GM21367 (cell line): ENCODE data around the gene ACOT4.
"Not testable (repeated sequence)": the region's sequence is repeated elsewhere in the genome, so short reads cannot be mapped to it uniquely, and the experiment has no call there.

Source experiments
- ATAC-seq: cut with Tn5 transposase; IDR thresholded peaks from one replicate; pipeline ENCODE4 v1.9.1; 2021; ENCODE audit not compliant: unreplicated experiment

ACOT4 gene

DNA sequence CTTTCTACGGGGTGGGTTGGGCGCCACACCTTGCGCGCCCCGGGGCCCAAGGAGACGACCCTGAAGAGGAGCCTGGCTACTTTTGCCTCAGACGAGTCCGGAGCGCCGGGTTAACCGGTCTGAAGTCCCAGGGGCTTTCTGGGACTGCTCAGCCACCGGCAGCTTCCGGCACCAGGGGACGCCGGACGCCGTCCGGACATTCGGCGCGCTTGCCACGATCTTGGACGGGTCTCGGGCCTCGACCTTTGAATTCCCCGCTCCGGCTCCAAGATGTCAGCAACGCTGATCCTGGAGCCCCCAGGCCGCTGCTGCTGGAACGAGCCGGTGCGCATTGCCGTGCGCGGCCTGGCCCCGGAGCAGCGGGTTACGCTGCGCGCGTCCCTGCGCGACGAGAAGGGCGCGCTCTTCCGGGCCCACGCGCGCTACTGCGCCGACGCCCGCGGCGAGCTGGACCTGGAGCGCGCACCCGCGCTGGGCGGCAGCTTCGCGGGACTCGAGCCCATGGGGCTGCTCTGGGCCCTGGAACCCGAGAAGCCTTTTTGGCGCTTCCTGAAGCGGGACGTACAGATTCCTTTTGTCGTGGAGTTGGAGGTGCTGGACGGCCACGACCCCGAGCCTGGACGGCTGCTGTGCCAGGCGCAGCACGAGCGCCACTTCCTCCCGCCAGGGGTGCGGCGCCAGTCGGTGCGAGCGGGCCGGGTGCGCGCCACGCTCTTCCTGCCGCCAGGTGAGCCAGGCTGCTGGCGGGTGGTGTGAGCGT lies at the start of gene ACOT4:
ACOT4 (plus strand) TSS at position 184 of the 760 bp plus-strand sequence; CDS start at position 271, 87 bp downstream.
- no peak for ATAC-seq

DNA sequence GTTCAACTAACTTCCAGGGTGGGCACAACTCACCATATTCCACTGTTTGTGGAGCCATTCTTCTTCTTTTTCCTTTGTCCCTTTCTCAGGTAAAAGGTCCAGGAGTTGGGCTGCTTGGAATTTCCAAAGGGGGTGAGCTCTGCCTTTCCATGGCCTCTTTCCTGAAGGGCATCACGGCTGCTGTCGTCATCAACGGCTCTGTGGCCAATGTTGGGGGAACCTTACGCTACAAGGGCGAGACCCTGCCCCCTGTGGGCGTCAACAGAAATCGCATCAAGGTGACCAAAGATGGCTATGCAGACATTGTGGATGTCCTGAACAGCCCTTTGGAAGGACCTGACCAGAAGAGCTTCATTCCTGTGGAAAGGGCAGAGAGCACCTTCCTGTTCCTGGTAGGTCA lies 48.7 kb upstream of the ACOT4 start:
- ATAC-seq, result not testable (repeated sequence)

- not testable (repeated sequence) for ATAC-seq
These were observed 46.3 kb upstream of the ACOT4 start for GRCh38 chr14:73545353-73545752.

- ATAC-seq, result not testable (repeated sequence)
These were observed 42.6 kb upstream of the ACOT4 start for GRCh38 chr14:73549097-73549496.

DNA sequence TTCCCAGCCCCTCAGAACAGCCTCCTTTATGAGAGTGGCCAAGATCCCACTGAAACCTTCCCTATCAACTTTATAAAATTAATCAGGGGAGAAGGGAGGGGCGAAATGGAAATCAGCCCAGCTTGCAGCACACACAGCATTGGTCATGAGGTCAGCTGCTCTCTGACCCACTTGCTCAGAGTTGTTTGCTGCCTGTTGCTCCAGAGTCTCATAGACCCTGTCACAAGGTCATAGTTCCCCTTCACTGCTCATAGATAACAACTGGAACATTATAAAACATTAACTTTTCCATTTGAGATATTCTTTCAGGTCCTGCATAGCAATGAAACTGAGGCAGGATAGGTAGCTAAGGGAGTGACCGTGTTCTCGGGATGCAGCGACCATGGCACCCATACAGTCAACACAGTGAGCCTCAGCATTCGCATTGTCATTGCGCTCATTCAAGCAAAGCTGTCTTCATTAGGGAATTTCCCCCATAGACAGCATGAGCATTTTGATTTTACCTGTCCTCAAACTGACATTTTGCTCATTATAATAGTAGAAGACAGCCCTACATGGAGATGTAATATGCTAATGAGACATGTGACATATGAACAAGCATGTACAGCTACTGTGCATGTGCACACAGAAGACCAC lies 41.7 kb upstream of the ACOT4 start:
- not testable (repeated sequence) for ATAC-seq

DNA sequence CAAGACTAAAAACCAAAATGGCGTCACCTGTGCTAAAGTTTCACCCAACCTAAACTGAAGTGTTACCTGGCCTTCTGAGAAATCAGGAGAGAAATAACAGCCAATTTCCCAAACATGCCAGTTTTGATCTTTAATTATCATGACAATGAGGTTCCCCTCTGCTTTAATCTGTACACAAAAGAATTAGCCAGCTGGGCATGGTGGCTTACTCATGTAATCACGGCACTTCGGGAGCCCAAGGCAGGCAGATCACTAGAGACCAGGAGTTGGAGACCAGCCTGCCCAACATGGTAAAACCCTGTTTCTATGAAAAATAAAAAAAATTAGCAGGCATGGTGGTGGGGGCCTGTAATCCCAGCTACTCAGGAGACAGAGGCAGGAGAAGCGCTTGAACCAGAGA lies 37.8 kb upstream of the ACOT4 start:
- no peak for ATAC-seq

GRCh38 chr14:73557201-73557600 lies 34.5 kb upstream of the ACOT4 start:
- ATAC-seq, result not testable (repeated sequence)

DNA sequence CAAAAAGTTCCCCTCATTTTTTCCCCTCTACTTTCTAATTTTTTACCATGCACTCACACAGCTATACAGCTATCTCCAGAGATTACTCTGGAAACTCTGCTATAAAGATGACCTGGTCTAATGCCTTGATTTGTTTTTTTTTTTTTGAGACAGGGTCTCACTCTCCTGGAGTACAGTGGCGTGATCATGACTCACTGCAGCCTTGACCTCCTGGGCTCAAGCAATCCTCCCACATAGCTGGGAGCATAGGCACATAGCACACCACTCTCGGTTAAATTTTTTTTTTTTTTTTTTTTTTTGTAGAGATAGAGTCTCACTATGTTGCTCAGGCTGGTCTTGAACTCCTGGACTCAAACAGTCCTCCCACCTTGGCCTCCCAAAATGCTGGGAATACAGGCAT lies 33.4 kb upstream of the ACOT4 start:
- not testable (repeated sequence) for ATAC-seq

GRCh38 chr14:73562256-73562655 lies 29.4 kb upstream of the ACOT4 start:
- ATAC-seq, result not testable (repeated sequence)

DNA sequence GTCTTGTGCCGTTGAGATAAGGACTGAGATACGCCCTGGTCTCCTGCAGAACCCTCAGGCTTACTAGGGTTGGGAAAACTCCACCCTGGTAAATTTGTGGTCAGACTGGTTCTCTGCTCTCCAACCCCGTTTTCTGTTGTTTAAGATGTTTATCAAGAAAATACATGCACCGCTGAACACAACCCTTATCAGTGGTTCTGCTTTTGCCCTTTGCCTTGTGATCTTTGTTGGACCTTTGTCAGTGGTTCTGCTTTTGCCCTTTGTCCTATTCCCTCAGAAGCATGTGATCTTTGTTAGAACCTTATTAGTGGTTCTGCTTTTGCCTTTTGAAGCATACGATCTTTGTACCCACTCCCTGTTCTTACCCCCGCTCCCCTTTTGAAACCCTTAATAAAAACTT lies 29.0 kb upstream of the ACOT4 start:
- not testable (repeated sequence) for ATAC-seq

GRCh38 chr14:73566431-73566830 lies 25.2 kb upstream of the ACOT4 start:
- not testable (repeated sequence) for ATAC-seq

- ATAC-seq, result not testable (repeated sequence)
These were observed 24.7 kb upstream of the ACOT4 start for GRCh38 chr14:73566935-73567334.

DNA sequence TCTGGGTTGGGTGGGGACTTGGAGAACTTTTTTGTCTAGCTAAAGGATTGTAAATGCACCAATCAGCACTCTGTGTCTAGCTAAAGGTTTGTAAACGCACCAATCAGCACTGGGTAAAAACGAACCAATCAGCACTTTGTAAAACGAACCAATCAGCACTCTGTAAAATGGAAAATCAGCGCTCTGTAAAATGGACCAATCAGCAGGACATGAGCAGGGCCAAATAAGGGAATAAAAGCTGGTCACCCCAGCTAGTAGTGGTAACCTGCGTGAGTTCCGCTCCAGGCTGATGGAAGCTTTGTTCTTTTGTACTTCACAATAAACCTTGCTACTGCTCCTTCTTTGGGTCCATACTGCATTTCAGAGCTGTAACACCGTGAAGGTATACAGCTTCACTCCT lies 24.3 kb upstream of the ACOT4 start:
- no peak for ATAC-seq

DNA sequence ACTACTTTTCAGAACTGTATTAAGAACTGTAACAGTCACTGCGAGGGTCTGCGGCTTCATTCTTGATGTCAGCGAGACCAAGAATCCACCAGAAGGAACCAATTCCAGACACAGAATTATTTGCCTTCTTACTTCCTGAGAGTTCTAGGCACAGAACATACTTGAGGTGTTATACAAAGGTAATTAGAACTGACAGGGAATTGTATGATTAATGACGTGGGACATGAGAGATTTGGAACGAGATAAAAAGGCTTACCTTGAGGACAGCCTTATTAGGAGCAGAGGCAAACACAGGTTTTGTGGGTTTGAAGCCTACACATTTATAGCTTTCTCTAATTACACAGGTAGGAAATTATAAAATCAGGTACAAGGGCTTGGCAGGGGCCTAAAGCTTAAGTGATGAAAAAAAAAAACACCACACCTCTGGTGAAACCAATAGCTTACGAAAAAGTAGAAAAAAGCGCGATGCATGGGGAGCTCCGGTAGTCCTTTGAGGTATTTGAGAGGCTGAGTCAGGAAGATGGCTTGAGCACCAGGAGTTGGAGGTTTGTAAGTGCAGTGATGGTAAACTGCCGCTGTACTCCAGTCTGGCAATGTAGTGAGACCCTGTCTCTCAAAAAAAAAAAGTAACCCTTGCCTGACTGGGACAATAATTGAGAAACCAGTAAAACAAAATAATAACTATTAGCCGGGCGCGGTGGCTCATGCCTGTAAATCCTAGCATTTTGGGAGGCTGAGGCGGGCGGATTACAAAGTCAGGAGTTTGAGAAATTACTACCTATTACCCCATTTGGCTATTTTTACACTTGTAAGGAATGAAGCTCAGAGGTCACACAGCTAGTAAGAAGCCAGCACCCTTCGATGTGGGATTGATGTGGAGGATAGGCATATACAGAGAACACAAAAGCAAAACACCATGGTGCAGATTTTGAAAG lies 23.5 kb upstream of the ACOT4 start:
- no peak for ATAC-seq

DNA sequence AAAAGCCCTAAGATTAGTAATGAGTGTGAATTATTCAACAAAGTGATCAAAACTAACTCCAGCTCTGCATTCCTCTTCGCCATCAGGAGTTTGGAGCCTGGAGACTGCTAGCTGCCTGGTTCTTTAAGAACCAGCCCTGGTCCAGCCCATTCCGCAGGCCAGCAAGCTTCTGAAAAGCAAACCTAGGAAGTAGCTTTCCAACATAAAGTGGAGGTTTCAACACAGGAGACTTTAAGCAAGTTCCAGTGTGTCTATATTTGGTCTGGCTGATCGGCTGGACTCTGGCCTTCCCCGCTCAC lies 22.8 kb upstream of the ACOT4 start:
- ATAC-seq, result not testable (repeated sequence)

DNA sequence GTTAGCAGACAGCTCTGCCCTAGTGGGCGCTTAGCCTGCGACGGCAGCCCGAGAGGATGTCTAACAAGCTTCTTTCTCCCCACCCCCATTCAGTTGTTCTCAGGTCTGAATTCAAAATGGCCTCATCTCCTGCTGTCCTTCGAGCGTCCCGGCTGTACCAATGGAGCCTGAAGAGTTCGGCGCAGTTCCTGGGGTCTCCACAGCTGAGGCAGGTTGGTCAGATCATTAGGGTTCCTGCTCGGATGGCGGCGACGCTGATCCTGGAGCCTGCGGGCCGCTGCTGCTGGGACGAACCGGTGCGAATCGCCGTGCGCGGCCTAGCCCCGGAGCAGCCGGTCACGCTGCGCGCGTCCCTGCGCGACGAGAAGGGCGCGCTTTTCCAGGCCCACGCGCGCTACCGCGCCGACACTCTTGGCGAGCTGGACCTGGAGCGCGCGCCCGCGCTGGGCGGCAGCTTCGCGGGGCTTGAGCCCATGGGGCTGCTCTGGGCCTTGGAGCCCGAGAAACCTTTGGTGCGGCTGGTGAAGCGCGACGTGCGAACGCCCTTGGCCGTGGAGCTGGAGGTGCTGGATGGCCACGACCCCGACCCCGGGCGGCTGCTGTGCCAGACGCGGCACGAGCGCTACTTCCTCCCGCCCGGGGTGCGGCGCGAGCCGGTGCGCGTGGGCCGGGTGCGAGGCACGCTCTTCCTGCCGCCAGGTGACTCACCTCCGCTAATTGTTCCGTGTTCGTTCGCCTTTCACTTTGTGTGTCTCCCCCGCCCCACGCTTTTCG lies 22.3 kb upstream of the ACOT4 start, which contains the start of gene ACOT2:
ACOT2 (plus strand) TSS at position 29 of the 774 bp plus-strand sequence; CDS start at position 57, 28 bp downstream.
- ATAC-seq, result not testable (repeated sequence)

DNA sequence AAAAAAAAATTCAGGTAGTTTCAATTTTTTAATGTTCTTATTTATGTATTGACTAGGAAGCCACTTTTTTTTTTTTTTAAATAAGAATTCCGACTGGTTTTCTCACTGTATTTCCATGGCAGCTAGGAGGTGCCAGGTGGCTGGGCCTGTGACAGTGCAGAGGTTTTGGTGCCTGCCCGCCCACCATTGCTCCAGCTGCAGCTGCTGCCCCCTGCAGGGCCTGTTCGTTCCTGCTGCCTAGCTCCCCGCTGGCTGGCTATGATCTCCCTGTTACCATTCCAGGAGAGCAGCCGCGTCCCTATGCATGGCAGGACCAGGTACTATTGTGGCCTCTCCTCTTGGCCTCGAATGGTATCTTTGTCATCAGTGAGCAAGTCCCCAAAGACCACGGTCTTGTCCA lies 20.8 kb upstream of the ACOT4 start:
- ATAC-seq, result peak; percentile 38

GRCh38 chr14:73573034-73573433 lies 18.6 kb upstream of the ACOT4 start:
- not testable (repeated sequence) for ATAC-seq

DNA sequence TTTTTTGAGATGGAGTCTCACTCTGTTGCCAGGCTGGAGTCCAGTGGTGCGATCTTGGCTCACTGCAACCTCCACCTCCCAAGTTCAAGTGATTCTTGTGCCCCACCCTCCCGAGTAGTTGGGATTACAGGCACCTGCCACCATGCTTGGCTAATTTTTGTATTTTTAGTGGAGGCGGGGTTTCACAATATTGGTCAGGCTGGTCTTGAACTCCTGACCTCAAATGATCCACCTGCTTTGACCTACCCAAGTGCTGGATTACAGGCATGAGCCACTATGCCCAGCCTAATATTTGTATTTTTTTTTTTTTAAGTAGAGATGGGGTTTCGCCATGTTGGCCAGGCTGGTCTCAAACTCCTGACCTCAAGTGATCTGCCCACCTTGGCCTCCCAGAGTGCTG lies 17.9 kb upstream of the ACOT4 start:
- ATAC-seq, result not testable (repeated sequence)

GRCh38 chr14:73574251-73574650 lies 17.4 kb upstream of the ACOT4 start:
- not testable (repeated sequence) for ATAC-seq

- no peak for ATAC-seq
These were observed 15.3 kb upstream of the ACOT4 start for GRCh38 chr14:73576391-73576790.
